Neural crest cell (in vitro differentiated cells): ENCODE data around the gene UBE2Q1. TPM values are rescaled to one million over a fixed set of nuclear protein-coding genes. Genes with fewer than 3 reads are reported as not detected.

Experiments used
- DNase-seq: peaks from one replicate; pipeline ENCODE4 v3.0.0; 2021; ENCODE audit warnings: low read depth, mixed read lengths, low spot score
- H3K27ac Mint-ChIP-seq: one replicate; pipeline ENCODE4 v1.8.0; 2021; ENCODE audit warnings: mild to moderate bottlenecking, mixed read lengths; ENCODE audit not compliant: unreplicated experiment
- H3K27me3 Mint-ChIP-seq: 2 replicates; pipeline ENCODE4 v1.8.0; 2021; ENCODE audit warnings: low read depth, mild to moderate bottlenecking, mixed read lengths
- H3K36me3 Mint-ChIP-seq: 2 replicates; pipeline ENCODE4 v1.8.0; 2021; ENCODE audit warnings: low read depth, mild to moderate bottlenecking, mixed read lengths
- H3K4me1 Mint-ChIP-seq: 2 replicates; pipeline ENCODE4 v1.8.0; 2021; ENCODE audit warnings: mixed read lengths
- H3K4me3 Mint-ChIP-seq: one replicate; pipeline ENCODE4 v1.8.0; 2021; ENCODE audit warnings: mild to moderate bottlenecking, mixed read lengths
- H3K9me3 Mint-ChIP-seq: 2 replicates; pipeline ENCODE4 v1.8.0; 2021; ENCODE audit warnings: mixed read lengths
- CTCF ChIP-seq: fragments of 200-600 bp; sonication (generic); conservative IDR thresholded peaks from 2 replicates; pipeline ENCODE4 v1.5.0; 2021; ENCODE audit warnings: antibody characterized with exemption, mild to moderate bottlenecking
- total RNA-seq: library from RNA; stranded (reverse); gene quantifications from 2 replicates; pipeline ENCODE4 v1.2.1, GENCODE V29; 2021

The UBE2Q1 gene
- total RNA-seq, 1 donor from 2014 or later = 94.3 TPM

- Mint-ChIP-seq H3K4me1 (peaks cover 4% of the 10 kb centered on the region), H3K27me3 (peaks cover 9% of the 10 kb centered on the region), H3K9me3 (no peaks in the 10 kb centered on the region), H3K27ac (no peak overlapping the region), H3K36me3 (no peaks in the 10 kb centered on the region), H3K4me3 (no peak overlapping the region)
- no peak for TF ChIP-seq CTCF
- no peak for DNase-seq
These were observed 40.8 kb downstream of the UBE2Q1 start for GRCh38 chr1:154517661-154518060.

GRCh38 chr1:154514066-154514553, 44.4 kb downstream of the UBE2Q1 start:
- H3K4me1 Mint-ChIP-seq = peaks cover 4% of the 10 kb centered on the region
- DNase-seq = no peak
- no peaks in the 10 kb centered on the region for H3K36me3 Mint-ChIP-seq
- H3K9me3 Mint-ChIP-seq = no peaks in the 10 kb centered on the region
- peak overlapping the region; percentile 38 for H3K27ac Mint-ChIP-seq
- H3K4me3 Mint-ChIP-seq = no peak overlapping the region
- H3K27me3 Mint-ChIP-seq = peaks cover 17% of the 10 kb centered on the region
- TF ChIP-seq CTCF = no peak

GRCh38 chr1:154512760-154513159, 45.7 kb downstream of the UBE2Q1 start:
- peaks cover 27% of the 10 kb centered on the region for H3K27me3 Mint-ChIP-seq
- H3K36me3 Mint-ChIP-seq = no peaks in the 10 kb centered on the region
- DNase-seq = no peak
- no peaks in the 10 kb centered on the region for H3K9me3 Mint-ChIP-seq
- no peak for TF ChIP-seq CTCF
- H3K4me1 Mint-ChIP-seq = peaks cover 4% of the 10 kb centered on the region
- H3K27ac Mint-ChIP-seq = no peak overlapping the region
- H3K4me3 Mint-ChIP-seq = no peak overlapping the region

- no peak for TF ChIP-seq CTCF
- peaks cover 4% of the 10 kb centered on the region for H3K36me3 Mint-ChIP-seq
- H3K27me3 Mint-ChIP-seq = peaks cover 89% of the 10 kb centered on the region
- H3K4me3 Mint-ChIP-seq = peak overlapping the region; percentile 50
- H3K9me3 Mint-ChIP-seq = no peaks in the 10 kb centered on the region
- H3K4me1 Mint-ChIP-seq = peaks cover 4% of the 10 kb centered on the region
- H3K27ac Mint-ChIP-seq = no peak overlapping the region
- DNase-seq = no peak
These were observed 54.6 kb downstream of the UBE2Q1 start for GRCh38 chr1:154503898-154504297.

- Mint-ChIP-seq H3K4me3 (no peak overlapping the region), H3K9me3 (no peaks in the 10 kb centered on the region), H3K27ac (no peak overlapping the region), H3K36me3 (peaks cover 4% of the 10 kb centered on the region), H3K4me1 (peaks cover 4% of the 10 kb centered on the region), H3K27me3 (peaks cover 84% of the 10 kb centered on the region)
- no peak for TF ChIP-seq CTCF
- DNase-seq = no peak
These were observed 55.7 kb downstream of the UBE2Q1 start for GRCh38 chr1:154502744-154503115.
